GM12874 (cell line): Measurements from ENCODE around the gene DEUP1.

Experiments
- CTCF ChIP-seq: IDR thresholded peaks from 2 replicates; pipeline ENCODE4 v1.5.1; 2011; ENCODE audit warnings: low read depth, mild to moderate bottlenecking, control low read depth, low read length, moderate library complexity; ENCODE audit not compliant: insufficient read depth

Gene DEUP1

DNA sequence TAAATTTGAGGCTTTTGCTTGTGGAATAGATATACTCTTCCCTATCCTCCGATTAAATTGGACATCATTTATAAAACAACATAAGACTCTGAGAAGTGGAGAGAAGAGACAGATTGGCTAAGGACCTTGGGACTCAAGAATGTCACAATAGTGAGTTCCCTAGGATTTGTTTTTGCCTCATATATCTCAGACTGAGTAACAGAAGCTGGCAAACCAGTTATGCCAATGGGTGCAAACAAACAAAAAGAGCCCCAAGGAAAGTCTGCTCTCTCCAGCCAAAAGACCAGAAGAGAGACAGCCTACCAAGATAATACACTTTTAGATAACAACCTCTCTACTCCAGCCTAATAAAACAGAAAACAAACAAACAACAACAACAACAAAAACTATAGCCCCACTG lies 28.9 kb downstream of the DEUP1 start:
- no peak for TF ChIP-seq CTCF

DNA sequence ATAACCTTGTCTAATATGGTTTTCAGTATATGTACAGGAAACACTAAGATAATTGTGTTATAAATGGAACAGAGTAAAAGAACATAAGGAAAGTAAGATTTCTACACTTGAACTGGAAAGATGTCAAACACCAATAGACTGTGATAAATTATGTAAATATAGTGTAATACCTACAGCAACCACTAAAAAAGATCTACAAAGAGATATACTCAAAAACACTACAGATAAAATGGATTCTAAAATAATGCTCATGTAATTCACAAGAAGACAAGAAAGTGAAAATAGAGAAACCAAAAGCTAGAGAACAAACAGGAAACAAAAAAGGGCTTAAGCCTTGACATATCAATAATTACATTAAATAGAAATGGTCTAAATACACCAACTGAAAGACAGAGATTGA lies 30.9 kb downstream of the DEUP1 start:
- no peak for TF ChIP-seq CTCF

DNA sequence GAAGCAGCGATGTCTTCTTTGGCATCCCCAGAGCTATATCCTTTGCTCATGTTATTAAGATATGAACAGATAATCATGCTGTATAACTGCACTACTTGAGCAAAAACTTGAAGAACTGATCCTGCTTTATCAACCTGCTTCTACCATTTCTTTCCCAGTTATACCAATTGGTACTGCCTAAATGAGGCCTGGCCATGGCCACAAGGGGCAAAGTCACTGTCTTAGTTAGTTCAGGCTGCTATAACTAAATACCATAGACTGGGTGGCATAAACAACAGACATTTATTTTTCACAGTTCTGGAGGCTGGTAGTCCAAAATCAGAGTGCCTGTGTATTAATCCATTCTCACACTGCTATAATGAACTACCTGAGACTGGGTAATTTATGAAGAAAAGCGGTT lies 37.5 kb downstream of the DEUP1 start:
- TF ChIP-seq CTCF = no peak

DNA sequence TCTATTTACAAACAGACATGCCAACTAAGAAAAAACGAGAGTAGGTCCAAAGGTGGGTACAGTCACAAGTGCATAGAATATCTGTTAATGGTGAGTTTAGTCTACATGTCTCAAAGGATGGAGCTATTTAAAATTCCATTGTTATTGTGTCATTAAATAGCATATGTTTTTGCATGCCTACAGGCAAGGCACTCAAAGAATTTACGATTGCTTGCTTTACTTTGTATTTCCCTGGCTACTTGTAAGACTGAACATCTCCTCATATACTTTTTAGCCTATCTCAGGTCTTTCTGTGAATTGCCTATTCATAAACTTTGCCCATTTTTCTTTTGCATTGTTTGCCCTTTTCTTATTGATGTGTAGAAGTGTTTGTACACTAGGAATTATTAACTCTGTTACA lies 39.7 kb downstream of the DEUP1 start:
- no peak for TF ChIP-seq CTCF

- no peak for TF ChIP-seq CTCF
Measured at GRCh38 chr11:93389737-93390136, 59.2 kb downstream of the DEUP1 start.

- TF ChIP-seq CTCF = no peak
Measured at GRCh38 chr11:93392867-93393266, 62.3 kb downstream of the DEUP1 start.

DNA sequence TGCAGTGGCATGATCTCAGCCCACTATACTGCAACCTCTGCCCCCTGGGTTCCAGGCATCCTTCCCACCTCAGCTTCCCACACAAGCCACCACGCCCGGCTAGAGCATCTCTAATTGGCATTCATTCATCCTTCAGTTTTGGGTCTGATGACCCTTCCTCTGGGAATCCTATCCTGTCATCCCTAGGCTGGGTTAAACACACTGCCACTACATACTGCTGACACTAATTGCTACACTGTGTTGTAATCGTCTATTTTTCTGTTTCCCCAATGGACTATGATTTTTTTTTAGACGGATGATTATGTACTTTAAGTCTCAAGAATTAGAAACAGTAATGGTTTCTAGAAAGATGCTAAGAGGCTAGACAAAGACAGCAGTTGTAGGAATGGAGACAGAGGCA lies 62.8 kb downstream of the DEUP1 start:
- no peak for TF ChIP-seq CTCF

DNA sequence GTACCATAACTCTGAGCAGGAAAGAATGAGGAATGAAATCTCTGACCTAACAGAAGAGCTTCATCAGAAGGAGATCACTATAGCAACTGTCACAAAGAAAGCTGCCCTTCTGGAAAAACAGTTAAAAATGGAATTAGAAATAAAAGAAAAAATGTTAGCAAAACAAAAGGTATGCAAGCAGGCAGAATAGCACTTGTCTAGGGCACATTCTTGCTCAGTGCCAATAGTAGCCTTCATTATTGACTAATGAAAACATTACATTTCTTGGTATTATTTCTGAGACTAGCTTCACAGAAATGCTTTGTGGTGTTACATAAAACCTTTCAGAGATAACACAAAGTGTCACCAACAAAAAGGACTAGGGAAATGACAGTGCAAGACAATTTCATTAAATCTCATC lies 63.9 kb downstream of the DEUP1 start:
- no peak for TF ChIP-seq CTCF
